DMS79 (cell line): ENCODE measurements around the gene GPR12.
"Not testable (repeated sequence)": the region's sequence is repeated elsewhere in the genome, so short reads cannot be mapped to it uniquely, and the experiment has no call there.

Source experiments
- DNase-seq: peaks from one replicate; lab custom pipeline; 2025; lab: John Stamatoyannopoulos, UW

Gene GPR12

GRCh38 chr13:26747706-26748105 lies 12.9 kb downstream of the GPR12 start:
- no peak for DNase-seq

- no peak for DNase-seq
These were observed 16.6 kb downstream of the GPR12 start for GRCh38 chr13:26743971-26744370.

- no peak for DNase-seq
These were observed 17.8 kb downstream of the GPR12 start for GRCh38 chr13:26742691-26743358.

- DNase-seq = no peak
These were observed 24.9 kb downstream of the GPR12 start for GRCh38 chr13:26735677-26736076.

- no peak for DNase-seq
These were observed 33.0 kb downstream of the GPR12 start for GRCh38 chr13:26727633-26728032.

- no peak for DNase-seq
These were observed 33.5 kb downstream of the GPR12 start for GRCh38 chr13:26727122-26727521.

- DNase-seq = no peak
These were observed 33.9 kb downstream of the GPR12 start for GRCh38 chr13:26726684-26727083.

- not testable (repeated sequence) for DNase-seq
These were observed 37.0 kb downstream of the GPR12 start for GRCh38 chr13:26723620-26724019.

GRCh38 chr13:26722321-26722720 lies 38.3 kb downstream of the GPR12 start:
- no peak for DNase-seq

GRCh38 chr13:26721251-26722121 lies 39.1 kb downstream of the GPR12 start:
- DNase-seq = no peak

- DNase-seq = no peak
These were observed 41.1 kb downstream of the GPR12 start for GRCh38 chr13:26719356-26719945.

- DNase-seq = no peak
These were observed 41.7 kb downstream of the GPR12 start for GRCh38 chr13:26718872-26719271.

GRCh38 chr13:26718146-26718545 lies 42.4 kb downstream of the GPR12 start:
- DNase-seq = no peak

- no peak for DNase-seq
These were observed 43.6 kb downstream of the GPR12 start for GRCh38 chr13:26716984-26717383.

GRCh38 chr13:26713341-26713740 lies 47.2 kb downstream of the GPR12 start:
- DNase-seq = no peak

- no peak for DNase-seq
These were observed 49.4 kb downstream of the GPR12 start for GRCh38 chr13:26711211-26711610.

GRCh38 chr13:26710166-26710565 lies 50.4 kb downstream of the GPR12 start:
- no peak for DNase-seq

GRCh38 chr13:26709461-26709860 lies 51.1 kb downstream of the GPR12 start:
- DNase-seq = no peak

GRCh38 chr13:26708007-26708297 lies 52.6 kb downstream of the GPR12 start:
- DNase-seq = no peak

GRCh38 chr13:26707122-26708006 lies 53.2 kb downstream of the GPR12 start:
- no peak for DNase-seq

GRCh38 chr13:26706381-26706780 lies 54.2 kb downstream of the GPR12 start:
- DNase-seq = no peak

- no peak for DNase-seq
These were observed 55.0 kb downstream of the GPR12 start for GRCh38 chr13:26705536-26705935.
